HepG2 (cell line): ENCODE results near the gene GPX1. TPM values are rescaled to one million over a fixed set of nuclear protein-coding genes. Genes with fewer than 3 reads are reported as not detected.
A peak's percentile ranks its signal among the peaks of the same experiment; 100 is the strongest.

Source experiments
- AKNA ChIP-seq: sonication (generic); formaldehyde crosslinking; IDR thresholded peaks from 2 replicates; pipeline ENCODE4 v1.4.0; 2020; ENCODE audit warnings: missing genetic modification reagents, borderline replicate concordance
- CENPT ChIP-seq: sonication (generic); formaldehyde crosslinking; IDR thresholded peaks from 2 replicates; pipeline ENCODE4 v1.8.0; 2022; ENCODE audit warnings: low read depth, mild to moderate bottlenecking, moderate library complexity, missing genetic modification reagents
- FOXA1 ChIP-seq, 2 experiments: fragments of 450-650 bp in 1 of 2; sonication (generic) in 1 of 2; formaldehyde crosslinking in 1 of 2; IDR thresholded peaks; 2 replicates each; pipeline versions ENCODE4 v1.4.0 to v1.6.1; 2016 to 2020; ENCODE audit warnings: missing genetic modification reagents in 1 of 2
- GRHL1 ChIP-seq: sonication (generic); formaldehyde crosslinking; conservative IDR thresholded peaks from 2 replicates; pipeline ENCODE4 v1.8.0; 2022; ENCODE audit warnings: missing genetic modification reagents
- HIVEP1 ChIP-seq: sonication (generic); formaldehyde crosslinking; IDR thresholded peaks from 2 replicates; pipeline ENCODE4 v1.4.0; 2020; ENCODE audit warnings: mild to moderate bottlenecking, missing genetic modification reagents
- HMG20B ChIP-seq: conservative IDR thresholded peaks from 2 replicates; pipeline ENCODE4 v1.6.1; 2016; ENCODE audit warnings: missing genetic modification reagents, missing compliant biosample characterization
- HOMEZ ChIP-seq: IDR thresholded peaks from 2 replicates; pipeline ENCODE4 v1.6.1; 2016; ENCODE audit warnings: low read depth
- MTERF4 ChIP-seq: sonication (generic); formaldehyde crosslinking; IDR thresholded peaks from 2 replicates; pipeline ENCODE4 v1.8.0; 2023; ENCODE audit warnings: mild to moderate bottlenecking, missing genetic modification reagents
- ZBTB42 ChIP-seq: sonication (generic); formaldehyde crosslinking; IDR thresholded peaks from 2 replicates; pipeline ENCODE4 v1.5.0; 2020; ENCODE audit warnings: mild to moderate bottlenecking, missing genetic modification reagents
- ZMAT3 ChIP-seq: sonication (generic); formaldehyde crosslinking; conservative IDR thresholded peaks from 2 replicates; pipeline ENCODE4 v1.7.0; 2021; ENCODE audit warnings: missing genetic modification reagents
- ZNF18 ChIP-seq: sonication (generic); formaldehyde crosslinking; IDR thresholded peaks from 2 replicates; pipeline ENCODE4 v1.8.0; 2022; ENCODE audit warnings: mild to moderate bottlenecking, missing genetic modification reagents; ENCODE audit not compliant: insufficient replicate concordance
- ZNF280D ChIP-seq: sonication (generic); formaldehyde crosslinking; IDR thresholded peaks from 2 replicates; pipeline ENCODE4 v1.5.1; 2020; ENCODE audit warnings: mild to moderate bottlenecking, missing genetic modification reagents
- ZNF740 ChIP-seq: sonication (generic); formaldehyde crosslinking; IDR thresholded peaks from 2 replicates; pipeline ENCODE4 v1.4.0; 2020; ENCODE audit warnings: missing genetic modification reagents
- polyA plus RNA-seq, 8 experiments: library from polyadenylated mRNA; depleted of rRNA in 3 of 8; stranded (reverse) in 7 of 8; unstranded in 1 of 8; fragments of >200 nt; fragmentation: Illumina TruSeq in 4 of 8; extraction: Trizol in 4 of 8; gene quantifications; 2 replicates each; pipeline versions ENCODE4 v1.2.1 to v1.2.3, GENCODE V29; 2011 to 2016; ENCODE audit warnings: low read depth in 4 of 8, missing spikeins in 1 of 8, mixed read lengths in 1 of 8; ENCODE audit not compliant: insufficient read depth in 1 of 8
- total RNA-seq, 5 experiments: library from RNA; depleted of rRNA; stranded (reverse); fragments of >200 nt; fragmentation: Illumina TruSeq; extraction: Trizol; gene quantifications; 2 replicates each; pipeline ENCODE4 v1.2.3, GENCODE V29; 2016; ENCODE audit warnings: low read depth in 1 of 5

Gene GPX1
- total and polyA plus RNA-seq, 2 of the 13 experiments (the other 11 are each of a cell fraction or from before 2014, with no cell fraction given) = 149 to 168 TPM

GRCh38 chr3:49358217-49358883 lies at the start of gene GPX1 (continued):
- TF ChIP-seq AKNA (no peak), ZBTB42 (CRISPR knock-in tag) (peak; percentile 82), MTERF4 (CRISPR knock-in tag) (0 out of 2 replicates have a peak, but pooled peaks have one; percentile 50), HMG20B (CRISPR knock-in tag) (peak; percentile 55), ZMAT3 (CRISPR knock-in tag) (peak; percentile 54), CENPT (no peak), HOMEZ (CRISPR knock-in tag) (no peak), GRHL1 (CRISPR knock-in tag) (no peak), ZNF18 (peak; percentile 72), HIVEP1 (peak; percentile 71; the same call in 1 of the 2 replicates), FOXA1 (IDR thresholded peaks at IDR 0.05) (no peak), FOXA1 (CRISPR knock-in tag; IDR thresholded peaks at IDR 0.05) (no peak), ZNF280D (CRISPR knock-in tag) (peak; percentile 57; the same call in 1 of the 2 replicates), ZNF740 (CRISPR knock-in tag) (no peak)
